NCI-H1105 (cell line): ENCODE data around the gene ARHGEF6.

Source experiments
- DNase-seq: peaks from one replicate; lab custom pipeline; 2025; lab: John Stamatoyannopoulos, UW

The ARHGEF6 gene

GRCh38 chrX:136646602-136647239, 134.0 kb downstream of the ARHGEF6 start:
- DNase-seq: no peak

DNA sequence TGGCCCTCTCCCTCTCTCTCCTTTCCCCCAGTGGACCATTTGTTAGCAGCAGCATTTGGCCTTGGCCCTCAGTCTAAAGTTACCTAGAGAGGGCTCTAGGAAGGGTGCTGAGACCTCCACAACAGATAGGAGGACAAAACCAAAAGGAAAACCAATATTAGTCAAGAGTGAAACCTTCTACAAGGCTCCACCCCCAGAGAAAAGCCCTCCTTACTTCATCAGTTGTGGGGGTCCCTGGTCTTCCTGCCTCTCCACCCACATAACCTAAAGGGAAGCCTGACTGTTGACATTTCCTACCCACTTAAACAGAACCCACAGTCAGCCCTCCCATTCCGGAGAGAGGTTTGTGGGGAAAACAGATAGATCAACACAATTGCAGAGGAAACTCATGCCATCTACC, 137.5 kb downstream of the ARHGEF6 start:
- no peak for DNase-seq

- no peak for DNase-seq
These were observed 141.1 kb downstream of the ARHGEF6 start for GRCh38 chrX:136639506-136640176.

GRCh38 chrX:136636121-136636520, 144.6 kb downstream of the ARHGEF6 start:
- DNase-seq: no peak

- DNase-seq: no peak
These were observed 145.5 kb downstream of the ARHGEF6 start for GRCh38 chrX:136635235-136635634.

DNA sequence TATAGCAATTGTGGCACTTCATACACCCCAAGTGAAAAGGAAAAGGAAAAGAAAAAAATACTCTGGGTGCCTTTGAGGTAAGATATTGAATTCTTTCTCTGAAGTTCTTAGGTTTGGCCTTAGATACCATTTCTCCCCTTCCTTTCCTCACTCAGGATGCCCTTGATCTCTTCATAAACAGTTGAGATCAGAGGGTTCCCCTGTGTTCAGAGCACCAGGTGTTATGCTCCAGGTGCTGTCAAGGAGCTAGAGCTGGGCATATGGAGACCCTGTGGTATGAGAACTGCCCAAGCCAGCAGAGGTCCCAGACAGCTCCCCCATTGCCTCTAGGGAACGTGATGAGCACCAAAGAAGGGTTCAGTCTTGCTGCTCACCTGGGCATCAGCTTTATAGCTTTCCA, 149.9 kb downstream of the ARHGEF6 start:
- no peak for DNase-seq

- no peak for DNase-seq
These were observed 151.5 kb downstream of the ARHGEF6 start for GRCh38 chrX:136629084-136629750.

DNA sequence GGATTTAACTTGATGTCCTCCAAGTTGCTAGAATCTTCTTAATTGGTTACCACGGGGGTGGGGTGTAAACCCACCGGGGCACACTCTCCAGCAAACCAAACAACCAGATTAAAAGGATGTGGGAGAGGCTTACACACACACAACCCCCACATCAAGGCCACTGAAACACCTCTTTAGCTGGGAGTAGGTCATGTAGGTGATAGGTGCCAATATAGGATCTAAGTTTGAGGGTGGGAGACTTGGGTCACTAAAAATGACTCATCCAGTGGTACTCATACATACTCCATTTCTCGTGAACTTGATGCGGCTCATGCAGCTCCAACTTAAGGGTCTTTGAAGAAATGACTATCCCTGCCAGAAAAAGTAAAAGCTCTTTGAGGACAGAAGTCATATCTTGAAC, 153.3 kb downstream of the ARHGEF6 start:
- DNase-seq: no peak

- DNase-seq: no peak
These were observed 153.8 kb downstream of the ARHGEF6 start for GRCh38 chrX:136626891-136627290.

DNA sequence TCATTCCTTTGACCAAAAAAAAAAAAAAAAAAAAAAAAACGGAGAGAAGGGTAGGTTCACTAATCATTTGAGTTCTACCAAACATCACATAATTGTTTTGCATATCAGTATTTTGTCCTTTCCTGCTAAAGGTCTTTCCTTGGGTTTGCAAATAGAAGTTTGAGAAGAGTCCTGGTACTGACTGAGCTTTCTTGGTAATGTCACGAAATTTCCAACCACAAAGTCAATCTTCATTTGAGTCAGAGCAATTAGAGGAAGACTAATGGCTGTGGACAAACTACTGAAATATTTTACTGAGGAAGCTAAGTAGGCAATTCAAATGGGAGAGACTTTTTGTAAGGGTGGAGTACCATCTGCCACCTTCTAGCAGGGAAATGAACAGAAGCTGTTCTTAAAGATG, 154.5 kb downstream of the ARHGEF6 start:
- DNase-seq: no peak

GRCh38 chrX:136625246-136625645, 155.5 kb downstream of the ARHGEF6 start:
- DNase-seq: no peak

DNA sequence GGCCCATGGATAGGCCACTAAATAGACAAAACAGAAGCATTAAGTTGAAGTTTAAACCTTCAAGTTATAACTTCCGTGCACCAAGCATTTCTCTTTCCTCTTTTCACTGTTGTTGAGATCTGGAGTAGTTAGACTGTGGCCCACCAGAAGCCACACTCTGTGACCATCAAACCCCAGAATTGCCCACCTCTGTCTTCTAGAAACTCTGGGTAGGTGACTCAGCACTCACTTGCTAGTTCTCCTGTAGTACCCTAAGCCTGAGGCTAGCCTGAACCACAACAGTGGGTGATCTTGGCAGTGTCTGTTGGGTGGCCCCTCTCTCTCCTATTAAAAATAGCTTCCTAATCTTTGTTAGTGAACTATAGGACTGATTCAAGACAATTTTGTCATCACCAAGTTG, 157.3 kb downstream of the ARHGEF6 start:
- no peak for DNase-seq

- no peak for DNase-seq
These were observed 158.2 kb downstream of the ARHGEF6 start for GRCh38 chrX:136622568-136622967.

DNA sequence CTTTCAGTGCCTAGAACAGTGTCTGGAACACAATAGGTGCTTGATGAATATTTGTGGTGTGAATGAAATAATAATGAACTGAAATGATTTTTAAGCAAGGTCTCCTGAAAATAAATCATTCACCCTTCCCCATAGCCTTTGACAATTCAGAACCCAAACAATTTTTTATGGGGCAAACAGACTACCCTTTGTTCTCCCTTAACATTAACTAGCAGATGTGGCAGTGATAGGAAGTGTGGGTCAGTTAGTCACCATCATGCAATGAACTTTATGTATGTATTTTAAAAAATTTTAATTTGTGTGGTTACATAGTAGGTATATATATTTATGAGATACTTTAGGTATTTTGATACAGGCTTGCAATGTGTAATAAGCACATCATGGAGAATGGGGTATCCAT, 160.0 kb downstream of the ARHGEF6 start:
- DNase-seq: no peak

GRCh38 chrX:136619899-136620505, 160.7 kb downstream of the ARHGEF6 start:
- DNase-seq: no peak

- no peak for DNase-seq
These were observed 163.6 kb downstream of the ARHGEF6 start for GRCh38 chrX:136616987-136617685.
